K562 (cell line): ENCODE data around the gene SLC49A3. TPM values are rescaled to one million over a fixed set of nuclear protein-coding genes. Genes with fewer than 3 reads are reported as not detected.
A peak's percentile ranks its signal among the peaks of the same experiment; 100 is the strongest.

Experiments
- ATAC-seq: fragments of 200-7000 bp; cut with Tn5 transposase; 3 replicates; pipeline ENCODE4 v1.9.1; 2020; ENCODE audit warnings: moderate library complexity
- BruUV-seq: library from RNA; stranded (reverse); fragments of 400-500 nt; replicated peaks from 2 replicates; lab custom pipeline; 2021; lab: Mats Ljungman, UMichigan
- CTCF ChIA-PET: fragments of 300-600 bp; formaldehyde crosslinking; extraction: SDS; loops from one replicate; lab custom pipeline; 2021; ENCODE audit warnings: low intra/inter-chr PET ratio; lab: Yijun Ruan, JAX
- POLR2A ChIA-PET: fragments of 300-600, 350-650 bp; sonication (Branson Sonifier 250); formaldehyde crosslinking; extraction: SDS; loops from one replicate; lab custom pipeline; 2021; ENCODE audit warnings: antibody characterized with exemption, inconsistent platforms; lab: Yijun Ruan, JAX
- DNase-seq, 4 experiments: peaks; one replicate each; pipeline versions ENCODE4 v3.0.0 to v3.0.0-alpha.2; 2011 to 2018; ENCODE audit warnings: low spot score in 3 of 4, mixed read lengths in 3 of 4; ENCODE audit errors: extremely low read depth in 1 of 4
- FAIRE-seq: peaks from 2 replicates; lab custom pipeline; 2011; peaks lifted over from hg19 to GRCh38; lab: Jason Lieb, UNC
- H2AFZ ChIP-seq: 2 replicates; pipeline ENCODE4 v1.6.0; 2011; ENCODE audit warnings: low read depth, low read length, control low read depth, inconsistent platforms
- H3K27ac ChIP-seq: fragments of 200-600 bp; 3 replicates; pipeline ENCODE4 v1.8.0; 2011; ENCODE audit warnings: low read depth, mild to moderate bottlenecking, control low read depth, inconsistent platforms, low read length, moderate library complexity, mixed read lengths; ENCODE audit errors: extremely low read depth
- H3K27me3 ChIP-seq, 2 experiments: fragments of 300-600 bp in 1 of 2; 2 replicates in 1 of 2; 3 replicates in 1 of 2; pipeline versions ENCODE4 v1.6.0 to v1.8.0; 2011; ENCODE audit warnings: inconsistent platforms in 2 of 2, low read length in 2 of 2, mild to moderate bottlenecking in 1 of 2, mixed read lengths in 1 of 2, moderate library complexity in 1 of 2; ENCODE audit not compliant: control insufficient read depth in 2 of 2, insufficient read depth in 2 of 2
- H3K36me3 ChIP-seq: fragments of 300-600 bp; 3 replicates; pipeline ENCODE4 v1.8.0; 2011; ENCODE audit warnings: mild to moderate bottlenecking, low read length, inconsistent platforms; ENCODE audit not compliant: control insufficient read depth, insufficient read depth
- H3K4me1 ChIP-seq, 2 experiments: fragments of 200-600 bp in 1 of 2; replicated peaks in 1 of 2; 2 replicates in 1 of 2; 3 replicates in 1 of 2; pipeline versions ENCODE4 v1.5.1 to v1.8.0; 2011; ENCODE audit warnings: inconsistent platforms in 2 of 2, low read length in 2 of 2, mild to moderate bottlenecking in 1 of 2, mixed read lengths in 1 of 2, moderate library complexity in 1 of 2; ENCODE audit not compliant: control insufficient read depth in 2 of 2, insufficient read depth in 2 of 2
- H3K4me2 ChIP-seq: 2 replicates; pipeline ENCODE4 v1.6.1; 2011; ENCODE audit warnings: low read length, control low read depth, inconsistent platforms, mixed read lengths; ENCODE audit not compliant: insufficient read depth
- H3K4me3 ChIP-seq: fragments of 200-600 bp; sonication (generic), shearing (Covaris generic); 2 replicates; pipeline ENCODE4 v1.5.1; 2016; ENCODE audit warnings: control low read depth, inconsistent platforms
- H3K79me2 ChIP-seq: fragments of 200-600 bp; 3 replicates; pipeline ENCODE4 v1.8.0; 2011; ENCODE audit warnings: low read length, inconsistent platforms; ENCODE audit not compliant: control insufficient read depth, insufficient read depth
- H3K9ac ChIP-seq, 2 experiments: 2 replicates each; pipeline versions ENCODE4 v1.6.0 to v1.6.1; 2011; ENCODE audit warnings: low read depth in 2 of 2, low read length in 2 of 2, control low read depth in 1 of 2, inconsistent platforms in 1 of 2, mild to moderate bottlenecking in 1 of 2, mixed read lengths in 1 of 2; ENCODE audit not compliant: insufficient read depth in 1 of 2
- H3K9me1 ChIP-seq: one replicate; pipeline ENCODE4 v1.6.0; 2011; ENCODE audit warnings: inconsistent platforms, mild to moderate bottlenecking, low read length, moderate library complexity; ENCODE audit not compliant: control insufficient read depth, insufficient read depth
- H3K9me3 ChIP-seq: replicated peaks from 2 replicates; pipeline ENCODE4 v1.5.1; 2011; ENCODE audit warnings: low read depth, low read length, inconsistent platforms; ENCODE audit not compliant: control insufficient read depth, insufficient read depth
- H4K20me1 ChIP-seq: replicated peaks from 2 replicates; pipeline ENCODE4 v1.6.1; 2011; ENCODE audit warnings: low read length, inconsistent platforms, mixed read lengths; ENCODE audit not compliant: control insufficient read depth, insufficient read depth
- BRD4 ChIP-seq: fragments of 200-600 bp; sonication (generic); IDR thresholded peaks from 2 replicates; pipeline ENCODE4 v1.6.1; 2017; ENCODE audit warnings: inconsistent platforms
- CHD2 ChIP-seq: IDR thresholded peaks from 2 replicates; pipeline ENCODE4 v1.6.1; 2011; ENCODE audit warnings: low read depth, low read length
- ELF1 ChIP-seq: fragments of 200-800 bp; sonication (Bioruptor generic); IDR thresholded peaks from 2 replicates; pipeline ENCODE4 v1.6.1; 2016; ENCODE audit warnings: missing genetic modification characterization, missing compliant biosample characterization
- HDAC2 ChIP-seq: fragments of 450-650 bp; IDR thresholded peaks from 2 replicates; pipeline ENCODE4 v1.6.1; 2016; ENCODE audit warnings: mild to moderate bottlenecking
- KLF1 ChIP-seq: fragments of 450-650 bp; IDR thresholded peaks from 2 replicates; pipeline ENCODE4 v1.6.1; 2016; ENCODE audit warnings: missing genetic modification characterization, missing compliant biosample characterization
- PKNOX1 ChIP-seq: fragments of 450-650 bp; IDR thresholded peaks from 2 replicates; pipeline ENCODE4 v1.6.1; 2016
- POLR2G ChIP-seq: fragments of 200-400 bp; formaldehyde crosslinking; IDR thresholded peaks from 2 replicates; pipeline ENCODE4 v1.6.1; 2017; ENCODE audit warnings: low read depth, mild to moderate bottlenecking, antibody characterized with exemption, low read length, moderate library complexity
- RHOXF2B ChIP-seq: fragments of 250-450 bp; sonication (Bioruptor Pico); conservative IDR thresholded peaks from 2 replicates; pipeline ENCODE4 v1.5.1; 2021
- SMARCA4 ChIP-seq: fragments of 450-650 bp; IDR thresholded peaks from 2 replicates; pipeline ENCODE4 v1.6.1; 2016
- ZNF639 ChIP-seq, 2 experiments: fragments of 200-800 bp in 1 of 2; sonication (Bioruptor generic) in 1 of 2; sonication (generic) in 1 of 2; formaldehyde crosslinking in 1 of 2; IDR thresholded peaks in 1 of 2; conservative IDR thresholded peaks in 1 of 2; 2 replicates each; pipeline versions ENCODE4 v1.5.0 to v1.6.1; 2016 to 2020; ENCODE audit warnings: missing compliant biosample characterization in 1 of 2, missing genetic modification characterization in 1 of 2, missing genetic modification reagents in 1 of 2
- ZNF75A ChIP-seq: fragments of 450-650 bp; formaldehyde crosslinking; IDR thresholded peaks from 2 replicates; pipeline ENCODE4 v1.4.0; 2020; ENCODE audit warnings: mild to moderate bottlenecking
- WGBS: fragments of 100-300 bp; shearing (Covaris generic); methylation state at CpG from one replicate; pipeline ENCODE4 v1.1.6; 2016; ENCODE audit warnings: low coverage, mixed read lengths; ENCODE audit not compliant: insufficient coverage; ENCODE audit errors: missing lambda C conversion rate; 5-methylcytosine and 5-hydroxymethylcytosine counted together
- in situ Hi-C: fragments of 300-500 bp; cut with MboI; formaldehyde crosslinking; loops from 4 replicates; pipeline ENCODE4 v1.15.0; 2018; ENCODE audit warnings: inconsistent platforms, mixed read lengths
- intact Hi-C: fragments of 100-400 bp; cut with micrococcal nuclease; formaldehyde crosslinking; loops from 2 replicates; pipeline ENCODE4 v1.14.2; 2022
- polyA plus RNA-seq, 8 experiments: library from polyadenylated mRNA; depleted of rRNA in 4 of 8; stranded (reverse) in 5 of 8; unstranded in 3 of 8; fragments of >200 nt; fragmentation: Nextera tagmentation in 2 of 8; fragmentation: Illumina TruSeq in 1 of 8; extraction: Ambion mirVana in 2 of 8; extraction: Trizol in 1 of 8; gene quantifications; 2 replicates each; pipeline versions ENCODE4 v1.2.1 to v1.2.3, GENCODE V29; 2011 to 2014; ENCODE audit warnings: inconsistent platforms in 1 of 8, missing spikeins in 1 of 8
- total RNA-seq, 7 experiments: library from RNA; depleted of rRNA in 6 of 7; stranded (reverse); fragments of >200 nt in 6 of 7; fragmentation: Illumina TruSeq in 2 of 7; extraction: Trizol in 2 of 7; gene quantifications; 2 replicates each; pipeline versions ENCODE4 v1.2.1 to v1.2.3, GENCODE V29; 2011 to 2021; ENCODE audit warnings: low replicate concordance in 1 of 7

SLC49A3 gene
- total and polyA plus RNA-seq, 9 of the 15 experiments (the other 6 are each of a cell fraction or from before 2014, with no cell fraction given) = 0.24 to 0.41 TPM; not detected in 7

DNA sequence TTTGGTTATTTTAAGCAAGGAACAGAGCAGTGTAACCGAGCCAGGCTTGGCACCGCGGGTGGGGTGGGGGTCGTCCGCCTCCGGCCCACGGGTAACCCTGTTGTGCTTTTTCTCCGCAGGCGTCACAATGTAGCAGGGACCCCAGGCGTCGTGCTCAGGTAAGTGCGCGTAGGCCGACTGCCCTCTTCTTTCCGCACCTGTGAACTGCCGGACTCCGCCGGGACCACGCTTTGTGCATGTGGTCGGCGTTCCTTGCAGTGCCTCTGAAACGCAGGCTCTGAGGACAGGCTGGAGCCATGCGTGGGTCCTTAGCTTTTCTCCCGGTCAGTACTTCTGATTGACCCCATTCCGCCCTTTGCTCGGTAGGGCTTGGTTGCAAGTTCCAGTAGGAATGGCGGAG is 41.6 kb upstream of the SLC49A3 start:
- WGBS = 95% methylated on average over 18 of the region's 27 CpGs
- 0 out of 2 replicates have a peak, but pooled peaks have one; percentile 13 for TF ChIP-seq POLR2G
- no peak for TF ChIP-seq ZNF75A (CRISPR knock-in tag)
- TF ChIP-seq, all 486 proteins: peak for 1
- FAIRE-seq (no peak), ATAC-seq (no peak), DNase-seq (no peak)
- POLR2A ChIA-PET = no interaction called here
- CTCF ChIA-PET = no interaction called here
- no peak overlapping the region for H3K4me3 ChIP-seq
- no peak overlapping the region for H3K9ac ChIP-seq
- no peak overlapping the region for H3K27ac ChIP-seq
- H3K4me1 ChIP-seq = peaks cover 20 to 55% of the 10 kb centered on the region in 2 experiments
- BruUV-seq = no TSS peak
- in situ Hi-C loops (no loop called here), intact Hi-C loops (loop anchor here (10.0 kb wide), 1 partner anchor 46 kb away; the partner anchor contains the start of gene SLC49A3)
- no peaks in the 10 kb centered on the region for H4K20me1 ChIP-seq
- no peak overlapping the region for H2AFZ ChIP-seq
- H3K79me2 ChIP-seq = peaks cover 35% of the 10 kb centered on the region
- no peaks in the 10 kb centered on the region for H3K9me1 ChIP-seq
- no peak overlapping the region for H3K4me2 ChIP-seq
- H3K9me3 ChIP-seq = peaks cover 4% of the 10 kb centered on the region
- H3K36me3 ChIP-seq = peaks cover 44% of the 10 kb centered on the region; the same call in 2 of the 3 replicates
- no peaks in the 10 kb centered on the region for H3K27me3 ChIP-seq

- no TSS peak for BruUV-seq
- intact Hi-C loops = loop anchor here (10.0 kb wide), 1 partner anchor 45 kb away; the partner anchor contains the start of gene SLC49A3
Observed at GRCh38 chr4:729336-730315, 40.7 kb upstream of the SLC49A3 start.

More at GRCh38 chr4:729336-730315, 40.7 kb upstream of the SLC49A3 start:
- Histone ChIP-seq H3K4me3 (no peak overlapping the region), H3K79me2 (peaks cover 35% of the 10 kb centered on the region), H3K36me3 (peaks cover 35% of the 10 kb centered on the region; the same call in 2 of the 3 replicates), H3K27ac (no peak overlapping the region), H3K9ac (peak overlapping the region in 1 of 2 experiments; percentile 58; a peak in 2 of 4 replicates), H3K9me3 (peaks cover 4% of the 10 kb centered on the region), H3K4me2 (no peak overlapping the region), H3K4me1 (peaks cover 20 to 63% of the 10 kb centered on the region in 2 experiments), H2AFZ (no peak overlapping the region), H3K9me1 (no peaks in the 10 kb centered on the region), H3K27me3 (no peaks in the 10 kb centered on the region), H4K20me1 (no peaks in the 10 kb centered on the region; the same call in 1 of the 2 replicates)
- no peak for TF ChIP-seq ZNF639 (CRISPR knock-in tag; conservative IDR thresholded peaks at IDR 0.05 in 1 of 2, IDR thresholded peaks at IDR 0.05 in 1 of 2)
- TF ChIP-seq SMARCA4 = no peak
- no peak for TF ChIP-seq PKNOX1
- no peak for TF ChIP-seq CHD2
- no peak for TF ChIP-seq RHOXF2B (CRISPR knock-in tag)
- TF ChIP-seq KLF1 (tag) = no peak
- TF ChIP-seq HDAC2 = no peak
- no peak for TF ChIP-seq BRD4
- no peak for TF ChIP-seq ELF1 (tag)
- FAIRE-seq = no peak
- CTCF ChIA-PET = no interaction called here
- POLR2A ChIA-PET = no interaction called here
- ATAC-seq = no peak
- 78% methylated on average over 15 of the region's 20 CpGs for WGBS
- in situ Hi-C loops = no loop called here
- DNase-seq = no peak
